T-helper 1 cell treated with Interleukin-12 subunit alpha and Interleukin-12 subunit beta and Interleukin-4 antibody, amounts not matched to agents 30 μg/mL and 1 μg/mL, for 36 hours (primary cell): ENCODE results near the gene CHN2.

ENCODE experiments used
- H3K27ac Mint-ChIP-seq: one replicate; pipeline ENCODE4 v1.8.0; 2021; ENCODE audit warnings: mild to moderate bottlenecking, mixed read lengths
- H3K27me3 Mint-ChIP-seq: one replicate; pipeline ENCODE4 v1.8.0; 2021; ENCODE audit warnings: low read depth, mixed read lengths
- H3K36me3 Mint-ChIP-seq: one replicate; pipeline ENCODE4 v1.8.0; 2021; ENCODE audit warnings: low read depth, mixed read lengths
- H3K4me1 Mint-ChIP-seq: one replicate; pipeline ENCODE4 v1.8.0; 2021; ENCODE audit warnings: low read depth, mixed read lengths
- H3K4me3 Mint-ChIP-seq: one replicate; pipeline ENCODE4 v1.8.0; 2021; ENCODE audit warnings: mild to moderate bottlenecking, moderate library complexity, mixed read lengths
- H3K9me3 Mint-ChIP-seq: one replicate; pipeline ENCODE4 v1.8.0; 2021; ENCODE audit warnings: mixed read lengths

Gene CHN2

GRCh38 chr7:29377718-29378117, 183.1 kb downstream of the CHN2 start:
- Mint-ChIP-seq H3K4me3 (no peak overlapping the region), H3K9me3 (no peaks in the 10 kb centered on the region), H3K27me3 (peaks cover 4% of the 10 kb centered on the region), H3K36me3 (no peaks in the 10 kb centered on the region), H3K4me1 (no peaks in the 10 kb centered on the region), H3K27ac (no peak overlapping the region)

GRCh38 chr7:29379551-29379950, 185.0 kb downstream of the CHN2 start:
- no peaks in the 10 kb centered on the region for H3K9me3 Mint-ChIP-seq
- H3K27me3 Mint-ChIP-seq = peaks cover 6% of the 10 kb centered on the region
- no peaks in the 10 kb centered on the region for H3K36me3 Mint-ChIP-seq
- H3K4me1 Mint-ChIP-seq = no peaks in the 10 kb centered on the region
- no peak overlapping the region for H3K27ac Mint-ChIP-seq
- H3K4me3 Mint-ChIP-seq = no peak overlapping the region

GRCh38 chr7:29381206-29382094, 186.9 kb downstream of the CHN2 start:
- Mint-ChIP-seq H3K27me3 (peaks cover 6% of the 10 kb centered on the region), H3K36me3 (no peaks in the 10 kb centered on the region), H3K4me3 (no peak overlapping the region), H3K4me1 (no peaks in the 10 kb centered on the region), H3K27ac (no peak overlapping the region), H3K9me3 (no peaks in the 10 kb centered on the region)

- Mint-ChIP-seq H3K27me3 (peaks cover 6% of the 10 kb centered on the region), H3K4me3 (no peak overlapping the region), H3K27ac (no peak overlapping the region), H3K4me1 (no peaks in the 10 kb centered on the region), H3K9me3 (no peaks in the 10 kb centered on the region), H3K36me3 (no peaks in the 10 kb centered on the region)
These were observed 189.7 kb downstream of the CHN2 start for GRCh38 chr7:29384277-29384676.

GRCh38 chr7:29385214-29385814, 190.7 kb downstream of the CHN2 start:
- Mint-ChIP-seq H3K27me3 (peaks cover 6% of the 10 kb centered on the region), H3K9me3 (no peaks in the 10 kb centered on the region), H3K4me1 (no peaks in the 10 kb centered on the region), H3K27ac (no peak overlapping the region), H3K4me3 (no peak overlapping the region), H3K36me3 (no peaks in the 10 kb centered on the region)

- H3K9me3 Mint-ChIP-seq = no peaks in the 10 kb centered on the region
- H3K4me3 Mint-ChIP-seq = no peak overlapping the region
- no peaks in the 10 kb centered on the region for H3K36me3 Mint-ChIP-seq
- H3K27ac Mint-ChIP-seq = no peak overlapping the region
- no peaks in the 10 kb centered on the region for H3K4me1 Mint-ChIP-seq
- peaks cover 6% of the 10 kb centered on the region for H3K27me3 Mint-ChIP-seq
These were observed 191.7 kb downstream of the CHN2 start for GRCh38 chr7:29386196-29386765.

- Mint-ChIP-seq H3K36me3 (no peaks in the 10 kb centered on the region), H3K27ac (no peak overlapping the region), H3K4me1 (no peaks in the 10 kb centered on the region), H3K4me3 (no peak overlapping the region), H3K9me3 (no peaks in the 10 kb centered on the region), H3K27me3 (no peaks in the 10 kb centered on the region)
These were observed 196.7 kb downstream of the CHN2 start for GRCh38 chr7:29391262-29391661.

- no peaks in the 10 kb centered on the region for H3K9me3 Mint-ChIP-seq
These were observed 199.7 kb downstream of the CHN2 start for GRCh38 chr7:29394321-29394720.

GRCh38 chr7:29396563-29396962, 202.0 kb downstream of the CHN2 start:
- Mint-ChIP-seq H3K36me3 (no peaks in the 10 kb centered on the region), H3K27me3 (no peaks in the 10 kb centered on the region), H3K4me1 (no peaks in the 10 kb centered on the region), H3K27ac (no peak overlapping the region), H3K4me3 (no peak overlapping the region), H3K9me3 (no peaks in the 10 kb centered on the region)

More at GRCh38 chr7:29394321-29394720, 199.7 kb downstream of the CHN2 start:
- no peak overlapping the region for H3K27ac Mint-ChIP-seq
- H3K4me1 Mint-ChIP-seq = no peaks in the 10 kb centered on the region
- H3K27me3 Mint-ChIP-seq = no peaks in the 10 kb centered on the region
- no peak overlapping the region for H3K4me3 Mint-ChIP-seq
- no peaks in the 10 kb centered on the region for H3K36me3 Mint-ChIP-seq

GRCh38 chr7:29397398-29397797, 202.8 kb downstream of the CHN2 start:
- H3K4me1 Mint-ChIP-seq = no peaks in the 10 kb centered on the region
- H3K27ac Mint-ChIP-seq = no peak overlapping the region
- no peaks in the 10 kb centered on the region for H3K27me3 Mint-ChIP-seq
- no peak overlapping the region for H3K4me3 Mint-ChIP-seq
- H3K36me3 Mint-ChIP-seq = no peaks in the 10 kb centered on the region
- H3K9me3 Mint-ChIP-seq = no peaks in the 10 kb centered on the region

- no peaks in the 10 kb centered on the region for H3K27me3 Mint-ChIP-seq
- no peaks in the 10 kb centered on the region for H3K36me3 Mint-ChIP-seq
- no peak overlapping the region for H3K27ac Mint-ChIP-seq
- no peaks in the 10 kb centered on the region for H3K4me1 Mint-ChIP-seq
- no peaks in the 10 kb centered on the region for H3K9me3 Mint-ChIP-seq
- H3K4me3 Mint-ChIP-seq = no peak overlapping the region
These were observed 203.4 kb downstream of the CHN2 start for GRCh38 chr7:29398011-29398410.

- H3K36me3 Mint-ChIP-seq = no peaks in the 10 kb centered on the region
- H3K9me3 Mint-ChIP-seq = no peaks in the 10 kb centered on the region
- no peak overlapping the region for H3K4me3 Mint-ChIP-seq
- H3K27ac Mint-ChIP-seq = no peak overlapping the region
- no peaks in the 10 kb centered on the region for H3K4me1 Mint-ChIP-seq
- H3K27me3 Mint-ChIP-seq = no peaks in the 10 kb centered on the region
These were observed 205.9 kb downstream of the CHN2 start for GRCh38 chr7:29400437-29400836.

GRCh38 chr7:29401769-29402168, 207.2 kb downstream of the CHN2 start:
- Mint-ChIP-seq H3K4me3 (no peak overlapping the region), H3K9me3 (no peaks in the 10 kb centered on the region), H3K27ac (no peak overlapping the region), H3K27me3 (no peaks in the 10 kb centered on the region), H3K36me3 (no peaks in the 10 kb centered on the region), H3K4me1 (no peaks in the 10 kb centered on the region)

GRCh38 chr7:29405891-29406290, 211.3 kb downstream of the CHN2 start:
- no peak overlapping the region for H3K27ac Mint-ChIP-seq
- no peaks in the 10 kb centered on the region for H3K4me1 Mint-ChIP-seq
- peaks cover 5% of the 10 kb centered on the region for H3K27me3 Mint-ChIP-seq
- no peaks in the 10 kb centered on the region for H3K36me3 Mint-ChIP-seq
- H3K9me3 Mint-ChIP-seq = no peaks in the 10 kb centered on the region
- no peak overlapping the region for H3K4me3 Mint-ChIP-seq

- no peaks in the 10 kb centered on the region for H3K9me3 Mint-ChIP-seq
- no peaks in the 10 kb centered on the region for H3K4me1 Mint-ChIP-seq
- no peaks in the 10 kb centered on the region for H3K36me3 Mint-ChIP-seq
- peaks cover 5% of the 10 kb centered on the region for H3K27me3 Mint-ChIP-seq
- no peak overlapping the region for H3K4me3 Mint-ChIP-seq
- H3K27ac Mint-ChIP-seq = no peak overlapping the region
These were observed 211.8 kb downstream of the CHN2 start for GRCh38 chr7:29406366-29406765.
